H1 (cell line): Measurements from ENCODE around the gene RASAL2. TPM values are rescaled to one million over a fixed set of nuclear protein-coding genes. Genes with fewer than 3 reads are reported as not detected.

Experiments used
- CTCF ChIA-PET: fragments of 300-600 bp; sonication (Branson Sonifier 250); formaldehyde crosslinking; loops from one replicate; lab custom pipeline; 2021; ENCODE audit not compliant: partially characterized antibody; lab: Charles Lee
- POLR2A ChIA-PET: fragments of 300-600 bp; sonication (Branson Sonifier 250); formaldehyde crosslinking; loops from one replicate; lab custom pipeline; 2021; ENCODE audit warnings: inconsistent platforms; ENCODE audit not compliant: partially characterized antibody; lab: Charles Lee
- DNase-seq, 2 experiments: peaks; one replicate each; pipeline versions ENCODE4 v3.0.0 to v3.0.0-alpha.2; 2010 to 2022; ENCODE audit warnings: low spot score in 2 of 2, low read depth in 1 of 2, mixed read lengths in 1 of 2
- FAIRE-seq: peaks from 2 replicates; lab custom pipeline; 2011; peaks lifted over from hg19 to GRCh38; lab: Jason Lieb, UNC
- H2AFZ ChIP-seq: 2 replicates; pipeline ENCODE4 v1.8.1; 2012; ENCODE audit warnings: low read length, inconsistent platforms
- H2AK5ac ChIP-seq: 2 replicates; pipeline ENCODE4 v1.6.1; 2013; ENCODE audit warnings: low read depth, low read length
- H2BK120ac ChIP-seq: replicated peaks from 2 replicates; pipeline ENCODE3; 2013; ENCODE audit warnings: low read depth, low read length, inconsistent platforms
- H2BK12ac ChIP-seq: 2 replicates; pipeline ENCODE4 v1.6.1; 2013; ENCODE audit warnings: low read depth, low read length
- H2BK15ac ChIP-seq: 2 replicates; pipeline ENCODE4 v1.6.1; 2013; ENCODE audit warnings: low read length
- H2BK20ac ChIP-seq: 2 replicates; pipeline ENCODE4 v1.6.1; 2013; ENCODE audit warnings: low read length
- H2BK5ac ChIP-seq: 2 replicates; pipeline ENCODE4 v1.6.1; 2013; ENCODE audit warnings: low read depth, low read length
- H3K14ac ChIP-seq: 2 replicates; pipeline ENCODE4 v1.6.1; 2013; ENCODE audit warnings: inconsistent platforms; ENCODE audit not compliant: insufficient read length
- H3K18ac ChIP-seq: 2 replicates; pipeline ENCODE4 v1.6.1; 2013; ENCODE audit warnings: low read length; ENCODE audit errors: extremely low read depth
- H3K23ac ChIP-seq: 2 replicates; pipeline ENCODE4 v1.6.1; 2013; ENCODE audit warnings: inconsistent platforms; ENCODE audit not compliant: insufficient read length
- H3K23me2 ChIP-seq: 2 replicates; pipeline ENCODE4 v1.6.1; 2013; ENCODE audit warnings: low read depth, low read length
- H3K27ac ChIP-seq: 2 replicates; pipeline ENCODE4 v1.6.1; 2011; ENCODE audit warnings: low read depth, low read length, inconsistent platforms
- H3K27me3 ChIP-seq, 4 experiments: replicated peaks in 1 of 4; 1 replicate in 1 of 4; 2 replicates in 3 of 4; pipeline versions ENCODE4 v1.6.1 to v1.8.1; 2011 to 2013; ENCODE audit warnings: low read length in 3 of 4, mild to moderate bottlenecking in 3 of 4, inconsistent platforms in 2 of 4, mixed read lengths in 2 of 4, moderate library complexity in 1 of 4; ENCODE audit not compliant: control insufficient read depth in 3 of 4, insufficient read depth in 3 of 4; ENCODE audit errors: extremely low read depth in 1 of 4
- H3K36me3 ChIP-seq, 4 experiments: 2 replicates each; pipeline versions ENCODE4 v1.6.1 to v1.8.1; 2011 to 2013; ENCODE audit warnings: mild to moderate bottlenecking in 4 of 4, low read length in 3 of 4, moderate library complexity in 2 of 4, control low read depth in 1 of 4, inconsistent platforms in 1 of 4; ENCODE audit not compliant: insufficient read depth in 4 of 4, control insufficient read depth in 2 of 4
- H3K4ac ChIP-seq: replicated peaks from 2 replicates; pipeline ENCODE3; 2013; ENCODE audit warnings: low read length, low read depth, mixed read lengths, inconsistent platforms; ENCODE audit not compliant: insufficient read length
- H3K4me1 ChIP-seq, 4 experiments: replicated peaks in 1 of 4; 1 replicate in 1 of 4; 2 replicates in 3 of 4; pipeline versions ENCODE4 v1.6.1 to v1.8.1; 2011 to 2013; ENCODE audit warnings: low read length in 3 of 4, inconsistent platforms in 2 of 4, mixed read lengths in 1 of 4; ENCODE audit not compliant: insufficient read depth in 4 of 4, control insufficient read depth in 3 of 4
- H3K4me2 ChIP-seq, 2 experiments: 2 replicates each; pipeline versions ENCODE4 v1.6.1 to v1.8.1; 2011 to 2013; ENCODE audit warnings: low read depth in 2 of 2, low read length in 2 of 2, control low read depth in 1 of 2, inconsistent platforms in 1 of 2, mild to moderate bottlenecking in 1 of 2; ENCODE audit not compliant: insufficient read depth in 1 of 2
- H3K4me3 ChIP-seq, 4 experiments: fragments of 200-600, 300-600 bp in 1 of 4; sonication (generic), shearing (Covaris generic), sonication (Bioruptor Twin) in 1 of 4; 2 replicates each; pipeline versions ENCODE4 v1.5.1 to v1.8.1; 2011 to 2016; ENCODE audit warnings: low read length in 4 of 4, low read depth in 3 of 4, control low read depth in 2 of 4, inconsistent platforms in 2 of 4, mild to moderate bottlenecking in 2 of 4, mixed read lengths in 1 of 4, moderate library complexity in 1 of 4; ENCODE audit not compliant: insufficient read depth in 2 of 4; ENCODE audit errors: extremely low read depth in 1 of 4
- H3K56ac ChIP-seq: replicated peaks from 2 replicates; pipeline ENCODE3; 2013; ENCODE audit warnings: low read depth, mild to moderate bottlenecking, mixed read lengths, low read length, inconsistent platforms; ENCODE audit not compliant: insufficient read length
- H3K79me1 ChIP-seq: 2 replicates; pipeline ENCODE4 v1.6.1; 2013; ENCODE audit warnings: low read depth, low read length, control low read depth
- H3K79me2 ChIP-seq, 2 experiments: 2 replicates each; pipeline versions ENCODE4 v1.6.1 to v1.8.1; 2012 to 2013; ENCODE audit warnings: low read length in 2 of 2, mild to moderate bottlenecking in 2 of 2, inconsistent platforms in 1 of 2; ENCODE audit not compliant: insufficient read depth in 2 of 2, control insufficient read depth in 1 of 2
- H3K9ac ChIP-seq, 4 experiments: replicated peaks in 1 of 4; 1 replicate in 1 of 4; 2 replicates in 3 of 4; pipeline versions ENCODE4 v1.6.1 to v1.8.1; 2011 to 2013; ENCODE audit warnings: low read depth in 3 of 4, low read length in 3 of 4, control low read depth in 2 of 4, mild to moderate bottlenecking in 2 of 4, moderate library complexity in 2 of 4, inconsistent platforms in 1 of 4; ENCODE audit errors: extremely low read depth in 1 of 4
- H3K9me3 ChIP-seq, 2 experiments: 2 replicates each; pipeline versions ENCODE4 v1.6.1 to v1.8.1; 2012 to 2013; ENCODE audit warnings: mild to moderate bottlenecking in 2 of 2, moderate library complexity in 2 of 2, control low read depth in 1 of 2, inconsistent platforms in 1 of 2, low read depth in 1 of 2, low read length in 1 of 2, mixed read lengths in 1 of 2; ENCODE audit not compliant: insufficient read depth in 2 of 2
- H4K20me1 ChIP-seq, 2 experiments: replicated peaks in 1 of 2; 2 replicates each; pipeline versions ENCODE3 to v1.8.1; 2011 to 2013; ENCODE audit warnings: inconsistent platforms in 2 of 2, low read length in 2 of 2, mild to moderate bottlenecking in 1 of 2; ENCODE audit not compliant: insufficient read depth in 2 of 2, control insufficient read depth in 1 of 2
- H4K5ac ChIP-seq: 2 replicates; pipeline ENCODE4 v1.6.1; 2013; ENCODE audit warnings: low read length, low read depth, mixed read lengths, inconsistent platforms; ENCODE audit not compliant: insufficient read length
- H4K8ac ChIP-seq: 2 replicates; pipeline ENCODE4 v1.8.0; 2013; ENCODE audit warnings: mild to moderate bottlenecking, moderate library complexity, low read length, inconsistent platforms; ENCODE audit not compliant: insufficient read depth; ENCODE audit errors: extremely low read depth
- H4K91ac ChIP-seq: replicated peaks from 2 replicates; pipeline ENCODE3; 2013; ENCODE audit warnings: low read length, mixed read lengths, inconsistent platforms; ENCODE audit not compliant: insufficient read length
- BRCA1 ChIP-seq: IDR thresholded peaks from 2 replicates; pipeline ENCODE4 v1.6.1; 2012; ENCODE audit warnings: low read depth, low read length, improper control_type of control experiment
- CBX8 ChIP-seq: fragments of 300-800, 300-1000 bp; sonication (generic); IDR thresholded peaks from 2 replicates; pipeline ENCODE4 v1.7.1; 2016; ENCODE audit warnings: low read depth, low read length, borderline replicate concordance
- FOSL1 ChIP-seq: IDR thresholded peaks from 2 replicates; pipeline ENCODE4 v1.6.1; 2011; ENCODE audit warnings: mild to moderate bottlenecking, low read depth, low read length, moderate library complexity; ENCODE audit not compliant: insufficient read depth
- SIN3A ChIP-seq, 2 experiments: IDR thresholded peaks in 1 of 2; conservative IDR thresholded peaks in 1 of 2; 2 replicates each; pipeline ENCODE4 v1.6.1; 2011 to 2012; ENCODE audit warnings: low read length in 2 of 2, improper control_type of control experiment in 1 of 2, low read depth in 1 of 2, mild to moderate bottlenecking in 1 of 2
- TCF12 ChIP-seq: IDR thresholded peaks from 2 replicates; pipeline ENCODE4 v1.6.1; 2011; ENCODE audit warnings: low read depth, mild to moderate bottlenecking, low read length
- WGBS, 2 experiments: shearing (Covaris generic) in 1 of 2; methylation state at CpG; one replicate each; pipeline versions ENCODE4 v1.1.6 to v1.1.7; 2013 to 2015; ENCODE audit warnings: low lambda C conversion rate in 2 of 2, mixed read lengths in 2 of 2, inconsistent platforms in 1 of 2, low coverage in 1 of 2, missing lambda C conversion rate in 1 of 2; ENCODE audit not compliant: insufficient replicate concordance in 2 of 2, insufficient coverage in 1 of 2, insufficient read length in 1 of 2; ENCODE audit errors: extremely low coverage in 1 of 2, missing lambda C conversion rate in 1 of 2; 5-methylcytosine and 5-hydroxymethylcytosine counted together
- polyA plus RNA-seq, 7 experiments: library from polyadenylated mRNA; depleted of rRNA in 3 of 7; stranded (reverse) in 5 of 7; unstranded in 2 of 7; fragments of >200 nt in 5 of 7; fragments of 200-250 nt in 2 of 7; gene quantifications; 1 replicate in 5 of 7; 2 replicates in 1 of 7; 4 replicates in 1 of 7; pipeline versions ENCODE4 v1.2.1 to v1.2.3, GENCODE V29; 2011 to 2013; ENCODE audit warnings: missing spikeins in 2 of 7, mixed read lengths in 2 of 7
- total RNA-seq: library from RNA; stranded (reverse); fragmentation: NEBNext Ultra II Directional; extraction: Animal tissue kit (Norgen Biotek cat#: 25700); gene quantifications from 2 replicates; pipeline ENCODE4 v1.2.1, GENCODE V29; 2021

RASAL2 gene
- total and polyA plus RNA-seq, 2 of the 8 experiments (the other 6 are each of a cell fraction or from before 2014, with no cell fraction given): 15.9 to 32.5 TPM

GRCh38 chr1:178307264-178307663 is 213.4 kb downstream of the RASAL2 start:
- H2BK5ac ChIP-seq: no peak overlapping the region
- peaks cover 0 to 2% of the 10 kb centered on the region in 2 experiments for H4K20me1 ChIP-seq
- H3K4ac ChIP-seq: no peak overlapping the region
- no peak overlapping the region for H2BK12ac ChIP-seq
- H3K79me1 ChIP-seq: no peaks in the 10 kb centered on the region; the same call in 1 of the 2 replicates
- no peak overlapping the region for H3K9ac ChIP-seq
- no peak overlapping the region for H3K18ac ChIP-seq
- H3K14ac ChIP-seq: no peak overlapping the region
- H2BK20ac ChIP-seq: no peak overlapping the region
- no peak overlapping the region for H3K27ac ChIP-seq
- no peak for FAIRE-seq
- no peak overlapping the region for H3K4me3 ChIP-seq
- H3K9me3 ChIP-seq: no peaks in the 10 kb centered on the region
- H2BK120ac ChIP-seq: no peak overlapping the region
- H3K23me2 ChIP-seq: no peaks in the 10 kb centered on the region
- no peak overlapping the region for H3K4me2 ChIP-seq
- no peaks in the 10 kb centered on the region for H3K27me3 ChIP-seq
- H3K4me1 ChIP-seq: peaks cover 0 to 2% (median 0%) of the 10 kb centered on the region in 4 experiments; a peak in 3 of 7 replicates
- no peak overlapping the region for H4K8ac ChIP-seq
- no peak overlapping the region for H3K23ac ChIP-seq
- ChIA-PET CTCF (interaction anchor here (1.1 kb wide), 1 partner anchor 193 kb away, joined by 6 read pairs; no protein-coding TSS in a partner anchor), POLR2A (interaction anchor here (1.1 kb wide), 1 partner anchor 14 kb away, joined by 3 read pairs; no protein-coding TSS in a partner anchor)
- no peaks in the 10 kb centered on the region for H3K36me3 ChIP-seq
- H2AFZ ChIP-seq: no peak overlapping the region
- H3K79me2 ChIP-seq: peaks cover 0 to 19% of the 10 kb centered on the region in 2 experiments; a peak in 2 of 4 replicates
- H2AK5ac ChIP-seq: no peak overlapping the region
- no peak overlapping the region for H3K56ac ChIP-seq
- 95% methylated on average over 1 of the region's 1 CpG; no CpG with 5 or more reads in 1 of the 2 experiments for WGBS, 2 experiments
- no peak overlapping the region for H4K91ac ChIP-seq
- DNase-seq: no peak
- H4K5ac ChIP-seq: no peak overlapping the region
- H2BK15ac ChIP-seq: no peak overlapping the region
- TF ChIP-seq TCF12 (no peak), BRCA1 (no peak), SIN3A (conservative IDR thresholded peaks at IDR 0.05 in 1 of 2, IDR thresholded peaks at IDR 0.05 in 1 of 2; ENCODE audit: low read depth in 1 of 2, low read length in 2 of 2) (no peak), FOSL1 (no peak), CBX8 (no peak)
